GM12874 (cell line): ENCODE measurements around the gene APOD.

Experiments used
- TF ChIP-seq, protein P1 (sequence below): IDR thresholded peaks from 2 replicates; pipeline ENCODE4 v1.5.1; 2011; ENCODE audit warnings: low read depth, mild to moderate bottlenecking, control low read depth, low read length, moderate library complexity; ENCODE audit not compliant: insufficient read depth

APOD gene

DNA sequence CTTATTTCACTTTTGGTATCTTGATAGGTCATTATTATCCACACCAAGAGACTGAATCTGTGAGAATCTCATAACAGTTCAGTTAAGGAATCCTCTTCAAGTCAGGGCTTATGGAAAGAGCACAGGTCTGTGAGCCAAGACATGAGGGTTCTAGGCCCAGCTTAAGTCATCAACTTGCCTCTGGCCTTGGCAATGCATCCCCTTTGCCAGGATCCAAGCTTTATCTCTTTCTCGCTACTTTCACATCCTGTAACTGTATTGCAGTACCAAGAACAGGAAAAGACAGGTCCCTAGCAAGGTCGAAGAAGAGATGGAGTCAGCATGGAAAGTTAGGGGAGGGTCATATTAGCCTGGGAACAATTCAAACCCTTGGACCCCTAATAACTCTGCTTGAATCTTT, 13.5 kb upstream of the APOD start:
- TF ChIP-seq, protein P1, sequence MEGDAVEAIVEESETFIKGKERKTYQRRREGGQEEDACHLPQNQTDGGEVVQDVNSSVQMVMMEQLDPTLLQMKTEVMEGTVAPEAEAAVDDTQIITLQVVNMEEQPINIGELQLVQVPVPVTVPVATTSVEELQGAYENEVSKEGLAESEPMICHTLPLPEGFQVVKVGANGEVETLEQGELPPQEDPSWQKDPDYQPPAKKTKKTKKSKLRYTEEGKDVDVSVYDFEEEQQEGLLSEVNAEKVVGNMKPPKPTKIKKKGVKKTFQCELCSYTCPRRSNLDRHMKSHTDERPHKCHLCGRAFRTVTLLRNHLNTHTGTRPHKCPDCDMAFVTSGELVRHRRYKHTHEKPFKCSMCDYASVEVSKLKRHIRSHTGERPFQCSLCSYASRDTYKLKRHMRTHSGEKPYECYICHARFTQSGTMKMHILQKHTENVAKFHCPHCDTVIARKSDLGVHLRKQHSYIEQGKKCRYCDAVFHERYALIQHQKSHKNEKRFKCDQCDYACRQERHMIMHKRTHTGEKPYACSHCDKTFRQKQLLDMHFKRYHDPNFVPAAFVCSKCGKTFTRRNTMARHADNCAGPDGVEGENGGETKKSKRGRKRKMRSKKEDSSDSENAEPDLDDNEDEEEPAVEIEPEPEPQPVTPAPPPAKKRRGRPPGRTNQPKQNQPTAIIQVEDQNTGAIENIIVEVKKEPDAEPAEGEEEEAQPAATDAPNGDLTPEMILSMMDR: no peak

DNA sequence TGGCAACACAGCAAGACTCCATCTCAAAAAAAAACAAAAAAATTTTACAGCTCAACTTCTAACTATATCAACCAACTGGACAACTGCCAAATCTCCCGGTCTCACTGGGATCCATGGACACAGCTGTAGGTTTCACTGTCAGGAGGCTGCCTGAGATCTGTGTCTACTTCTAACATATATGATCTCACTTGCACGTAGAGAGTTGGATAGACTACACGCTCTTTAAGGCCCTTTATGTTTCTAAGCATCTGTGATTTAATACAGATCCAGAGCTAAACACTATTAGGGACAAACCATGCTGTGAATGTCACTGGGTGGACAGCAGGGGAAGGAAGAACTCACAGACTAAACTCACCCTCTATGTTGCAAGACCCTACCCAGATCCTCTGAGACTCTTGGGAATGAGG, 13.0 kb upstream of the APOD start:
- TF ChIP-seq, protein P1: no peak

DNA sequence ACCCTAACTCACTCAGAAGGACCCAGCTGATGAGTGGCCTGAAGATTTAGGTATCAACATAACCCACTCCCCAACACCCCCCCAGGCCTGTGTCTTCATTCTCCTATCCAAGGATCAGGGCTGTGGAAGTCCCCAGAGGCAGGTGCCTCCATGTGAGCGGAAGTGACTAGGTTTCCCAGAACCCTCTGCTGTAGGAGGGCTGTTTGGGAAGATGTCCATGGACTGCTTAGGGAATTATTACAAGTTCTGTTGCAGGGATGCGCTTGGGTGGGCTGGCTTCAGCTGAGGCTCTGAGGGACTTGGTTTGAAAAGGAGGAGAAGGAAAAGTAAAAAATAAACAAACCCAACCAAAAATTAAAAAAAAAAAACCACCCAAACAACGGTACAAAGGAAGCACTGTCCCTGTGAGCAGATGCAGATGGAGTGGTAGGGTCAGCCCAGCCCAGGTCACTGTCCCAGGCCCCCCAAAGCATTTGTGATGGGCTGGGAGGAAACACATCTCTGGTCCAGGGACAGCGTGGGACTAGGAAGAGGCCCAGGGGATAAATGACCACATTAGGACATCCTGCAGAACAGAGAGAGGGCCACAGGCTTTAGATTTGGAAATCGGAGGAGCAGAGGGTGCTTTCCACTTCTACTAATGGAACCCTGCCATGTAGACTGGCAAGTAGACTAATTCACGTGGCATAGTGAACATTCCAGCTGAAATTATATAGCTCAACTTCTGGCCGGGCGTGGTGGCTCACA, 12.2 kb upstream of the APOD start:
- TF ChIP-seq, protein P1: no peak

DNA sequence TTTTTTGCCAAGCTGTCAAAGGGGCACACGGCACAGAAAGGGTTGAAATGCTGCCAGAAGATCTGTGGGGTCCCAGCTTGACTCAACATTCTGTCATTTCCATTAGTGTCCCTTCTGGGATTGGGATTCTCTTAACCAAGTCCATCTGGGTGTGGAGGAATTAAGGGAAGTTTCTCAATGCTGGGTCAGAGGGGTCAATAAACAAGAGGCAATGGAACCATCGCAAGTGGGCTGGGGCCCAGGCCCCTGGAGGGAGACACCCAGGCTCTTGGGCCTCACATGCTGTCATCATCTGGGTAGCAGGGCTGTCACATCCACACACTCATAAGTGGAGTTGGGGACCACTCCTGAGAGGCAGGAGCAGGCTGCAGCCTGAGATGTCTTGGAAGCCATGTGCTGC, 8.1 kb upstream of the APOD start:
- TF ChIP-seq, protein P1: no peak

DNA sequence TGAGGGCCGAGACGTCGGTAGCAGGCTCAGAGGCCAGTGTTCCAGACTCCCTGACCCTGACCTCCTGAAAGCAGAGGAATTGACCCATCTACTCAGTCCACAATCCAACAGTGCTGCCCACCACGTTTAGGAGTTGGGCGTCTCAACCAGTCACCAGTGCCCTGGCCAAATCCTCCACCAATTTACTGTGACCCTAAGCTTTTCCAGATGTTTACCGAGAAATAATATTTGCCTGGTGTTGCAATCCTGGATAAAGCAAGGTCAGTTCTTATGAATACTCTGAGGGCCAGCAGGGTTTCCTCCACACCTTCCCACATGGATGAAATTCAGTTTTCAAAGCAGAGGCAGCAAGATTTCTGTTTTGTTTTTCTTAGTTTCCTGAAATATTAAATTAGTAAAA, 7.5 kb upstream of the APOD start:
- TF ChIP-seq, protein P1: no peak

DNA sequence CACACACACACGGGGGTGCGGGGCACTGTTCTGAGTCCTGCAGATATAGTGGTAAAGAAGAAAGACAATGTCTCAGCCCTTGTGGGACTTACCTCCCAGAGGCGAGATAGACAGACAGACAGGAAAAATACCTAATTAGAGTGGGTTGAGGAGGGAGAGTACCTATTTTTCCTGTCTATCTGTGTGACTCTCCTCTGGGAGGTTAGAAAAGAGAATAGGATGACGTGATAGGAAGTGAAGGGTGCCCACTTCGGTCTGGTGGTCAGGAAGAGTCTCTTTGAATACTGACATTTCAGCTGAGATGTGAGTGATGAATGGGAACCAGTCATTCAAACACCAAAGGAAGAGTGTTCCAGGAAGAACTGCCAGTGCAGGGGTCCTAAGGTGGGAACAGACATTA, 4.1 kb upstream of the APOD start:
- TF ChIP-seq, protein P1: no peak

DNA sequence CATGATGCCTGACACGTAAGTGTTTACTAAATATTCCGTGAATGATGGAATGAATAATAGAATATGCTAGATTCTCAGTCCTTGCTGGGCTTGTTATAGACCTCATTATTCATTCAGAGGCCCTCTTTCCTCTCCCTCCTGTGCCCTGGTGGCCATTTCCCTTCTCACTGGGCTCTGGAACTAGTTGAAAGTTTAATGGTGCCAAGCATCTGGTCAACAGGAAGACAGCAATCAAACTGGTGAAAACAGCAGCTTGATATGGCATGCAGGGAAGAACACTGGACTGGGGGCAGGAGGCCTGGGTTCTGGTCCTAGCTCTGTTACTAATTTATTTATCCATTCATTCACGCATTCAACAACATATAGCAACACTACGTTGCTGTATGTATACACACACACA, 3.7 kb upstream of the APOD start:
- TF ChIP-seq, protein P1: no peak
